ENCODE results near the gene STOML2. TPM values are rescaled to one million over a fixed set of nuclear protein-coding genes. Genes with fewer than 3 reads are reported as not detected.

STOML2 gene
- total RNA-seq, 4 donors from 2014 or later: 76.3 to 105 (median 88.6) TPM

DNA sequence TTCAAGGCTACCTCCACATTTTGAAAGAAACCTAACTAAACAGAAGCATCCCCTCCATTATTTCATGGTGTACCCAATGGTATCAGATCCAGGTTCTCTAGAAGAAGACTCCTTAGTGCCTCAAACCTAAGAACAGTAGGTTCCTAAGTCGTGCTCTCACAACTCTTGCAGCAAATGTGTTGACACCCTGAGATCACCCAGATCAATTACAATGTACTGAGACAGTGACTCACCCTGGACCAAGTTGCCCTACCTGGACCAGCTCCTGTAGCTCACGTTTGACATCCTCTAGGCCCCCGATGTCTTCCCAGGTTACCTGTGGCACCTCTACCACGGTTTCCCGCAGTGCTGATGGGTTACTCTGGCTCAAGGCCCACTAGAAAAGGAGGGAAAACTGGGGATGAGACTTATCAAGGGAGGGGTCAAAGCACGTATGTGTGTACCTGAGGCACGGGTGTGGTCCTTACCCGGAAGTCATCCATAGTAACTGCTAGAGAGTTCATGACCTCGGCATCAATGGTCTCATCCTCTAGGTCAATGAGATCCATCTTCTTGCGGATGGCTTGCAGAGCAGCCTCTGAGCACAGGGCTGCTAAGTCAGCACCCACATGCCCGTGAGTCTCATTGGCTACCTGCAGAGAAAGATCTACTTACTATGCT lies 42.3 kb downstream of the STOML2 start:
- TF ChIP-seq POLR2A (IDR thresholded peaks at IDR 0.05): no peak
- TF ChIP-seq, protein P1, sequence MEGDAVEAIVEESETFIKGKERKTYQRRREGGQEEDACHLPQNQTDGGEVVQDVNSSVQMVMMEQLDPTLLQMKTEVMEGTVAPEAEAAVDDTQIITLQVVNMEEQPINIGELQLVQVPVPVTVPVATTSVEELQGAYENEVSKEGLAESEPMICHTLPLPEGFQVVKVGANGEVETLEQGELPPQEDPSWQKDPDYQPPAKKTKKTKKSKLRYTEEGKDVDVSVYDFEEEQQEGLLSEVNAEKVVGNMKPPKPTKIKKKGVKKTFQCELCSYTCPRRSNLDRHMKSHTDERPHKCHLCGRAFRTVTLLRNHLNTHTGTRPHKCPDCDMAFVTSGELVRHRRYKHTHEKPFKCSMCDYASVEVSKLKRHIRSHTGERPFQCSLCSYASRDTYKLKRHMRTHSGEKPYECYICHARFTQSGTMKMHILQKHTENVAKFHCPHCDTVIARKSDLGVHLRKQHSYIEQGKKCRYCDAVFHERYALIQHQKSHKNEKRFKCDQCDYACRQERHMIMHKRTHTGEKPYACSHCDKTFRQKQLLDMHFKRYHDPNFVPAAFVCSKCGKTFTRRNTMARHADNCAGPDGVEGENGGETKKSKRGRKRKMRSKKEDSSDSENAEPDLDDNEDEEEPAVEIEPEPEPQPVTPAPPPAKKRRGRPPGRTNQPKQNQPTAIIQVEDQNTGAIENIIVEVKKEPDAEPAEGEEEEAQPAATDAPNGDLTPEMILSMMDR (IDR thresholded peaks at IDR 0.05): no peak
- no peak overlapping the region for H3K4me3 ChIP-seq (ENCODE audit: low read depth, poor library complexity, severe bottlenecking)
- intact Hi-C loops (cut with DNase I; ENCODE audit: low total_unique reads): no loop called here
- WGBS, 2 donors: 84 to 85% methylated on average over 11 of the region's 11 CpGs
- no peak for DNase-seq (ENCODE audit: low spot score in 2 of 2)

GRCh38 chr9:35059438-35059837 lies 43.5 kb downstream of the STOML2 start:
- WGBS, 2 donors: 87 to 97% methylated on average over 10 of the region's 10 CpGs
- peak in 1 of 2 donors; percentile 53 for DNase-seq (ENCODE audit: low spot score in 2 of 2)
- no peak for TF ChIP-seq POLR2A (IDR thresholded peaks at IDR 0.05)
- TF ChIP-seq, protein P1 (IDR thresholded peaks at IDR 0.05): no peak
- H3K4me3 ChIP-seq (ENCODE audit: low read depth, poor library complexity, severe bottlenecking): no peak overlapping the region
- intact Hi-C loops (cut with DNase I; ENCODE audit: low total_unique reads): no loop called here

DNA sequence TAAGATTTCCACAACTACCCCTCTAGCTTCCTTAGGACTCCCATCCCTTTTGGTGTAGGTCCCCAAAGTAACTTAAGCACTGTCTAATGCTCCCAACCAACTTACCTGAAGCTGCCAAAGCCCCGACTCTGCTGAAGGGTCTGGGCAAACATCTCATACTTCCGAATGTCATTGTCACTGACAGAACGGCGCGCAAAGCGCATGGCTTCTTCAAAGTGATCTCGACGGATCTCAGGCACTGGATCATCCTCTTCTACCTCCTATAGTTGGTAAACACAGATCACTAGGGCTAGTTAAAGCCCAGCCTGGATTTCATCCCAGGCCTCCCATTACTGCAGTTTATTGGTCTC lies 45.7 kb downstream of the STOML2 start:
- H3K4me3 ChIP-seq (ENCODE audit: low read depth, poor library complexity, severe bottlenecking): no peak overlapping the region
- intact Hi-C loops (cut with DNase I; ENCODE audit: low total_unique reads): no loop called here
- no peak for DNase-seq (ENCODE audit: low spot score in 2 of 2)
- 97 to 99% methylated on average over 8 of the region's 8 CpGs for WGBS, 2 donors
- TF ChIP-seq, protein P1 (IDR thresholded peaks at IDR 0.05): no peak
- TF ChIP-seq POLR2A (IDR thresholded peaks at IDR 0.05): no peak

DNA sequence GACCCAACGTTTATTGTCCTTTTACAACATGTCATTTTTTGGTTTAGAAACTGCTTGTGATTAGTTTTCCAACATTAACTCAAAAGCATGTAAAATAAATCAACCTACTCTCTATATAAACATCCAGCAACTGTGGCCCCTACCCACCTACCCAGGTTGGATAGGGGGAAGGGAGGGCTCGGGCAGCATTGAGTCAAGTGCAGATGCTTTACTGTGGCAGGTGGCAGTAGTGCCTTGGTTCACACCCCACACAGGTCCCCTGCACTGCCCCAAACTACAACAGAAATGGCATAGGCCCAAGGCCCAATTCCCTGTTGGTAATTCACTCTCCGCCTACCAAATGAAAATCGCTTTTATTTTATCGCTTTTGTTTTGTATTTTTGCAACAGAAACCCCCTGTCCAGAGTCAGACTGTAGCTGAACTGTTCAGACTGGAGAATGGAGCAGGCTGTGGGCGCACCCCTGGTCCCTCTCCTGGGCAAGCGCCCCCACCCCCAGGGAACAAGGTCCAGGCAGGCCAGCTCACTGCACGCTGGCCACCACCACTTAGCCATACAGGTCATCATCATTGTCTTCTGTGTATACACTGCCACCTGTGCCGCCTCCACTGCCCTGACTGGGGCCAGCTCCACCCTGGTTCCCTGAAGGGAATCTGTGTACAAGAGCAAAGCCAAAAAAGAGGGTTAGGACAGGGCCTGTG lies 46.2 kb downstream of the STOML2 start:
- intact Hi-C loops (cut with DNase I; ENCODE audit: low total_unique reads): no loop called here
- TF ChIP-seq, protein P1 (IDR thresholded peaks at IDR 0.05): no peak
- no peak for TF ChIP-seq POLR2A (IDR thresholded peaks at IDR 0.05)
- H3K4me3 ChIP-seq (ENCODE audit: low read depth, poor library complexity, severe bottlenecking): no peak overlapping the region
- no peak for DNase-seq (ENCODE audit: low spot score in 2 of 2)
- 89 to 90% methylated on average over 9 of the region's 9 CpGs for WGBS, 2 donors

DNA sequence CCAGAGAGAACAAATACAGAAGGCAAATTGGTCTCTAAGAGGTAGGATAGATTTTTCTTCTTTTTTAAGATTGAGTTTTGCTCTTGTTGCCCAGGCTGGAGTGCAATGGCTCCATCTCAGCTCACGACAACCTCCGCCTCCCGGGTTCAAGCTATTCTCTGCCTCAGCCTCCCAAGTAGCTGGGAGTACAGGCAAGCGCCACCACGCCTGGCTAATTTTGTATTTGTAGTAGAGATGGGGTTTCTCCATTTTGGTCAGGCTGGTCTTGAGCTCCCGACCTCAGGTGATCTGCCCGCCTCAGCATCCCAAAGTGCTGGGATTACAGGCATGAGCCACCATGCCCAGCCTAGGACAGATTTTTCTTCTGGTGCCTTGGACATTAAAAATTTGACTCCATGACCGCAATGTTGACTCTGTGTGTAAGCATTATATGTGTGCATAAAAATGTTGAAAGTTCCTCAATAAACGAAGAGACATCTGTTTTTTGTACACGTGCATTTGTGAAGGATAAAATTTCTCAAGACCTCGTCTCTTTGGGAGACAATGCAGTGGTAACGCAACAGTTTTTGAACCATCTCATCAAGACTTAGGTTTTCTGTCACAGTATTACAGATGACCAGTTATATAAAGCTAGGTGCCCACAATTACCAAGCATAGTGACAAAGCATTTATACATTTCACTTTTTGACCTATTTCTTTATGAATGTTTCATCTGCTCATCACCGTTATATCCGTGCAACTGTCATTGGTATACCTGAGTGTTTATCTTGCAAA lies 47.9 kb downstream of the STOML2 start:
- WGBS, 2 donors: 94 to 96% methylated on average over 14 of the region's 14 CpGs
- intact Hi-C loops (cut with DNase I; ENCODE audit: low total_unique reads): no loop called here
- H3K4me3 ChIP-seq (ENCODE audit: low read depth, poor library complexity, severe bottlenecking): no peak overlapping the region
- TF ChIP-seq, protein P1 (IDR thresholded peaks at IDR 0.05): no peak
- TF ChIP-seq POLR2A (IDR thresholded peaks at IDR 0.05): no peak
- no peak for DNase-seq (ENCODE audit: low spot score in 2 of 2)
